HG03196 (cell line): ENCODE data around the gene ASF1B.
"Not testable (repeated sequence)": the region's sequence is repeated elsewhere in the genome, so short reads cannot be mapped to it uniquely, and the experiment has no call there.

Source experiments
- ATAC-seq: cut with Tn5 transposase; IDR thresholded peaks from one replicate; pipeline ENCODE4 v1.9.1; 2021; ENCODE audit not compliant: unreplicated experiment

The ASF1B gene

GRCh38 chr19:14136509-14137281 is at the start of gene ASF1B:
Gene ASF1B, minus strand, starts transcription at chr19:14136589. Its CDS starts 133 bp downstream, at chr19:14136456.
- ATAC-seq, result peak; percentile 75

GRCh38 chr19:14185691-14186090 is 49.3 kb upstream of the ASF1B start:
- not testable (repeated sequence) for ATAC-seq

- ATAC-seq, result no peak
Observed at GRCh38 chr19:14185158-14185557, 48.8 kb upstream of the ASF1B start.

- ATAC-seq, result no peak
Observed at GRCh38 chr19:14183741-14184350, 47.5 kb upstream of the ASF1B start.

GRCh38 chr19:14182476-14182875 is 46.1 kb upstream of the ASF1B start:
- no peak for ATAC-seq

- ATAC-seq, result no peak
Observed at GRCh38 chr19:14181906-14182305, 45.5 kb upstream of the ASF1B start.

GRCh38 chr19:14181199-14181598 is 44.8 kb upstream of the ASF1B start:
- not testable (repeated sequence) for ATAC-seq

GRCh38 chr19:14177496-14178074 is 41.2 kb upstream of the ASF1B start:
- no peak for ATAC-seq

- ATAC-seq, result no peak
Observed at GRCh38 chr19:14175351-14175792, 39.0 kb upstream of the ASF1B start.

GRCh38 chr19:14174883-14175282 is 38.5 kb upstream of the ASF1B start:
- ATAC-seq, result no peak

GRCh38 chr19:14168993-14169392 is 32.6 kb upstream of the ASF1B start:
- ATAC-seq, result no peak

- no peak for ATAC-seq
Observed at GRCh38 chr19:14168259-14168972, 32.0 kb upstream of the ASF1B start.

- ATAC-seq, result no peak
Observed at GRCh38 chr19:14167576-14168138, 31.3 kb upstream of the ASF1B start.

GRCh38 chr19:14166999-14167575 is 30.7 kb upstream of the ASF1B start:
- ATAC-seq, result no peak

GRCh38 chr19:14165990-14166830 is 29.8 kb upstream of the ASF1B start:
- ATAC-seq, result no peak

GRCh38 chr19:14164724-14165493 is 28.5 kb upstream of the ASF1B start:
- ATAC-seq, result no peak

GRCh38 chr19:14164082-14164481 is 27.7 kb upstream of the ASF1B start:
- no peak for ATAC-seq

- ATAC-seq, result no peak
Observed at GRCh38 chr19:14162871-14163297, 26.5 kb upstream of the ASF1B start.

- no peak for ATAC-seq
Observed at GRCh38 chr19:14161305-14161704, 24.9 kb upstream of the ASF1B start.
